ENCODE results near the gene NIM1K.
"Not testable (repeated sequence)": the region's sequence is repeated elsewhere in the genome, so short reads cannot be mapped to it uniquely, and the experiment has no call there.

NIM1K gene

DNA sequence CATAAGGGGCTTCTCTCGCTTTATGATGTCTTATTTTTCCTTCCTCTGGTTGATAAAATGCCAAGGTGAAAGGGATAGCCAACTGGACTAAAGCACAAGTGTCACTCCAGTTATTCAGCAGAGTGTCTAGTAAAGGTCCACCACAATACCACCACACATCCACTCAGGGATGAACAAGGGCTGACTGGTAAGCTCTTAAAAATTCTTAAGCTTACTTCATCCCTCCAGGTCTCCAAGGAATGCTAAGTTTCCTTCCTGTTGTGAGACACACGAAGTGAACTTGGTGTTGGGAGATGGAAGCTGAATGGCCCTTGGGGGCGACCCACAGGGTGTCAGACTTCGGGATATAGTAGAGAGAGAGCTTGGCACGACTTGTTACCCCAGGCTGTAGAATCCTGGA, 124.4 kb downstream of the NIM1K start:
- DNase-seq: no peak

DNA sequence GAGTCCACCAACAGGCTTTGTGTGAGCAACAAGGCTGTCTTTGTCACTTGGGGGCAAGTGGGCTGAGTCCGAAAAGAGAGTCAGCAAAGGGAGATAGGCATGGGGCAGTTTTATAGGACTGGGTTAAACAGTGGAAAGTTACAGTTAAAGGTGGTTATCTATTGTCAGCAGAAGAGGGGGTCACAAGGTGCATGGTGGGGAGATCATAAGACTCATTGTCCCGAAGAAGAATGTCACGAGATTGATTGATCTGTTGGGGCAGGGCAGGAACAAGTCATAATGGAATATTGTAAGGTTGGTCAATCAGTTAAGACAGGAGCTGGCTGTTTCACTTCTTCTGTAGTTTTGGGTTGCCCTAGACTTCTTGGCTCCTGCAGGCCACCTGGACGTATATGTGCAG, 128.8 kb downstream of the NIM1K start:
- no peak for DNase-seq

DNA sequence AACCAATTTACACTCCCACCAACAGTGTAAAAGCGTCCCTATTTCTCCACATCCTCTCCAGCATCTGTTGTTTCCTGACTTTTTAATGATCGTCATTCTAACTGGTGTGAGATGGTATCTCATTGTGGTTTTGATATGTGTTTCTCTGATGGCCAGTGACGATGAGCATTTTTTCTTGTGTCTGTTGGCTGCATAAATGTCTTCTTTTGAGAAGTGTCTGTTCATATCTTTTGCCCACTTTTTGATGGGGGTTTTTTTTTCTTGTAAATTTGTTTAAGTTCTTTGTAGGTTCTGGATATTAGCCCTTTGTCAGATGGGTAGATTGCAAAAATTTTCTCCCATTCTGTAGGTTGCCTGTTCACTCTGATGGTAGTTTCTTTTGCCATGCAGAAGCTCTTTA, 131.5 kb downstream of the NIM1K start:
- not testable (repeated sequence) for DNase-seq

DNA sequence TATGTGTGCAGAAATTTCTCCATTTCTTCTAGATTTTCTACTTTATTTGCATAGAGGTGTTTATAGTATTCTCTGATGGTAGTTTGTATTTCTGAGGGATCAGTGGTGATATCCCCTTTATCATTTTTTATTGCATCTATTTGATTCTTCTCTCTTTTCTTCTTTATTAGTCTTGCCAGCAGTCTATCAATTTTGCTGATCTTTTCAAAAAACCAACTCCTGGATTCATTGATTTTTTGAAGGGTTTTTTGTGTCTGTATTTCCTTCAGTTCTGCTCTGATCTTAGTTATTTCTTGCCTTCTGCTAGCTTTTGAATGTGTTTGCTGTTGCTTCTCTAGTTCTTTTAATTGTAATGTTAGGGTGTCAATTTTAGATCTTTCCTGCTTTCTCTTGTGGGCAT, 133.6 kb downstream of the NIM1K start:
- DNase-seq: not testable (repeated sequence)

Data from activated CD4-positive, alpha-beta T cell treated with anti-CD3 and anti-CD28 coated beads for 1 hour (primary cell).